ENCODE results near the gene MME. TPM values are rescaled to one million over a fixed set of nuclear protein-coding genes. Genes with fewer than 3 reads are reported as not detected.

MME gene
- total and polyA plus RNA-seq, 2 of the 8 experiments (the other 6 are each of a cell fraction or from before 2014, with no cell fraction given): 5.0 to 39.6 TPM

DNA sequence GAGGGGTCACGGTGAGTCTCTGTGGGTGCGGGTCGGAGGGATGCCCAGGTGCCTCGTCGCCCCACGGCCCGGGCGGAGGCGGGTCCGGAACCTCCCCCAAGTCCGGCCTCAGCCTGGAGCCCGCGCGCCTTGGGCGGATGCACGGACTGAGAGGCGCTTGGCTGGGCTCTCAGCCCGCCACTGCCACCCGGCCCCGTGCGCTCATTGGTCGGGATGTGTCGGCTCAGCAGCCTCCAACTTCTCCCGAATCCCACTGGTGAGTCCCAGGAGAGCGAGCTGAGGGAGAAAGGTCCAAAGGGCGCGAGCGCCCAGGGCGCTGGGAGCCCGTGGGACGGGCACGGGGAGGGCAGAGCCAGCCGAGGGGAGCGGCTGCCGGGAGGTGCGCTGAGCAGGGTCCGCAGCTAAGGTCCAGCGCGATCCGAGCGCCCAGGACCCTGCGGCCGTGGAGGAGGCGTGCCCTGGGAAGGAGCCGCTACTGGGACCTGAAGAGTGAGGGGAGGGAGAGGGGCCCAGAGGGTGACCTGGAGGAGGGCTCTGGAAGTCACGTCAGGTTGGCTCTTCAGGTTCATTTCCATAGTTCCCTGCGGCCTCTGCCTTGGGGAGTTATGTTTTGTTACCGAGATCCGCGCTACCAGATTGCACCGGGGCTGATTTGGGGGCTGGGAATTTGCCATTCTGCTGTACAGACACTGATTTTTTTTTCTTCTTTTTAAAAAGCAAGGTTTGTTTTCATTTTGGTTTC lies at the start of gene MME (continued):
- TF ChIP-seq SAP30 (IDR thresholded peaks at IDR 0.05; ENCODE audit: insufficient read depth, insufficient replicate concordance, low read length) (no peak), SIRT6 (IDR thresholded peaks at IDR 0.05; ENCODE audit: low read length) (no peak), GTF2F1 (IDR thresholded peaks at IDR 0.05; ENCODE audit: borderline replicate concordance, low read depth, low read length) (no peak), EGR1 (IDR thresholded peaks at IDR 0.05; ENCODE audit: borderline replicate concordance, low read depth, low read length) (no peak), CREB1 (IDR thresholded peaks at IDR 0.05) (no peak), RXRA (IDR thresholded peaks at IDR 0.05; ENCODE audit: insufficient read depth, low read depth, low read length) (no peak), SP1 (IDR thresholded peaks at IDR 0.05; ENCODE audit: low read depth, low read length) (no peak), FOSL1 (IDR thresholded peaks at IDR 0.05; ENCODE audit: insufficient read depth, low read depth, low read length) (no peak), BCL11A (IDR thresholded peaks at IDR 0.05; ENCODE audit: low read depth in 2 of 2, low read length in 2 of 2) (no peak), NANOG (IDR thresholded peaks at IDR 0.05; ENCODE audit: insufficient read depth, low read depth, low read length, poor library complexity, severe bottlenecking) (no peak), JUND (IDR thresholded peaks at IDR 0.05; ENCODE audit: low read length) (no peak), ATF3 (IDR thresholded peaks at IDR 0.05; ENCODE audit: insufficient read depth, low read depth, low read length) (no peak), TCF12 (IDR thresholded peaks at IDR 0.05; ENCODE audit: low read depth, low read length) (no peak), GABPA (IDR thresholded peaks at IDR 0.05; ENCODE audit: borderline replicate concordance, insufficient read depth, low read length) (no peak), EP300 (IDR thresholded peaks at IDR 0.05; ENCODE audit: borderline replicate concordance in 1 of 2, low read depth in 2 of 2, low read length in 2 of 2) (no peak), SIX5 (IDR thresholded peaks at IDR 0.05; ENCODE audit: low read depth, low read length) (no peak), TAF7 (optimal IDR thresholded peaks at IDR 0.05; ENCODE audit: borderline replicate concordance, low read depth, low read length) (no peak), KDM1A (IDR thresholded peaks at IDR 0.05; ENCODE audit: borderline replicate concordance, low read length) (no peak), YY1 (IDR thresholded peaks at IDR 0.05; ENCODE audit: low read depth, low read length) (peak; percentile 58; the same call in 1 of the 2 replicates), RFX5 (IDR thresholded peaks at IDR 0.05; ENCODE audit: borderline replicate concordance, low read depth, low read length) (no peak), SP2 (IDR thresholded peaks at IDR 0.05; ENCODE audit: low read length) (no peak), BRCA1 (IDR thresholded peaks at IDR 0.05; ENCODE audit: low read depth, low read length) (no peak), SUZ12 (IDR thresholded peaks at IDR 0.05; ENCODE audit: low read length) (no peak), CTBP2 (IDR thresholded peaks at IDR 0.05; ENCODE audit: borderline replicate concordance, insufficient read depth, insufficient read length, low read length) (peak; percentile 73), POLR2AphosphoS5 (IDR thresholded peaks at IDR 0.05; ENCODE audit: low read depth, low read length) (no peak)

Measured in H1 (cell line).